Measurements from ENCODE around the gene SLC25A36.

Gene SLC25A36, protein sequence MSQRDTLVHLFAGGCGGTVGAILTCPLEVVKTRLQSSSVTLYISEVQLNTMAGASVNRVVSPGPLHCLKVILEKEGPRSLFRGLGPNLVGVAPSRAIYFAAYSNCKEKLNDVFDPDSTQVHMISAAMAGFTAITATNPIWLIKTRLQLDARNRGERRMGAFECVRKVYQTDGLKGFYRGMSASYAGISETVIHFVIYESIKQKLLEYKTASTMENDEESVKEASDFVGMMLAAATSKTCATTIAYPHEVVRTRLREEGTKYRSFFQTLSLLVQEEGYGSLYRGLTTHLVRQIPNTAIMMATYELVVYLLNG

DNA sequence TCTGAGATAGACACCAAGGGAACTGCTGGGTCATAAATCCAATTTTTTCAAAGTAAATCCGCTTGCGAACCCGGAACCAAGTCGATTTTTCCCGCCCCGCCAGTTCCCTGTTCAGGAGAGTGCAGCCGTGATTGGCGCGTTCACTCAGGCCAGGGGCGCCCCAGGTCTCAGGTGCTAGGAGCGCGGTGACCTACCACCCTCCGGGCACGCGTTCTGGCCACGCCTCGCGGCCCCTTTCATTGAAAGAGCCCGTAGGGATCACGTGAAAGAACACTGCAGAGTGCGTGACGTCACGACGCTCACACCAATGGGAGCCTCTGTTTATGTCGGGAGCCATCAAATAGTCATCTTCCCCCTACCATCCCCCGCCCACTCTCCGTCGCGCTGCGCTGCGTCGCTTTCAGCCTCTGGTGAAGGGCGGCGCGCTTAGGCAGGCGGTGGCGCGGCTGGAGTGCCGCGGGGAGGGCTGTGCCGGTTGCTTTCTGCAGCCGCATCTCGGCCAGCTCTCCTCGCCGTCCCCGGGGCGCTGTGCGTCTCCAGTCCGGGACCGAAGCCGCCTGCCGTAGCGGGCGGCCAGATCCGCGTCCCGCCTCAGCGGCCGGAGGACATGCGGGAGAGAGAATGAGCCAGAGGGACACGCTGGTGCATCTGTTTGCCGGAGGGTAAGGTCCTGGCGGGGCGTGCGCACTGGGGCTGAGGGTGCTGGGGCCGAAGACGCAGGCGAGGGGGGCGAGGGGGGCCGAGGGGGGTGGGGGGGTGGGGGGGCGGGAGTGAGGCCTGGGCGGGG, at the start of gene SLC25A36:
SLC25A36 (plus strand) TSS at position 403 of the 787 bp plus-strand sequence; CDS start at position 622, 219 bp downstream.
- peak; percentile 83 to 90 (median 87) for DNase-seq (ENCODE audit: low read depth in 2 of 3, low spot score in 2 of 3)

DNA sequence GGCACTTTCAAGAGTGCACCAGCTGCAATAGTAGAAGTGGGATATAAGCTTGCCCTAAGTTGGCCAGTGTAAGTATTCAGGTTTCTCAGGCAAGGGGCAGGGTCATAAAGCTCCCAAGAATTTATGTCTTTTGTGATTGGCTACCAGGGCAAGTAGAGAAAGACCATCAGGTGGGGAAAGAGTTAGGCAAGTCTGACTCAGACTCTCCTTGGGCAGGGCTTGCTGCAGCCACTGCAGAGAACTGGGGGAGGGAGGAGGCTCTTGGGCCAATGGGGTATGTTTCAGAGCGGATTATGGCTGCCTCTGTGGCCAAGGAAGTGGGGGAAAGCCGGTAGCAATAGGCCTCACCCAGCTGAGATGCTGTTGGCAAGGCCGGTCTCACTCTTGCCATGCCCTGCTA, 44.6 kb upstream of the SLC25A36 start:
- DNase-seq (ENCODE audit: low read depth in 2 of 3, low spot score in 2 of 3) = no peak

DNA sequence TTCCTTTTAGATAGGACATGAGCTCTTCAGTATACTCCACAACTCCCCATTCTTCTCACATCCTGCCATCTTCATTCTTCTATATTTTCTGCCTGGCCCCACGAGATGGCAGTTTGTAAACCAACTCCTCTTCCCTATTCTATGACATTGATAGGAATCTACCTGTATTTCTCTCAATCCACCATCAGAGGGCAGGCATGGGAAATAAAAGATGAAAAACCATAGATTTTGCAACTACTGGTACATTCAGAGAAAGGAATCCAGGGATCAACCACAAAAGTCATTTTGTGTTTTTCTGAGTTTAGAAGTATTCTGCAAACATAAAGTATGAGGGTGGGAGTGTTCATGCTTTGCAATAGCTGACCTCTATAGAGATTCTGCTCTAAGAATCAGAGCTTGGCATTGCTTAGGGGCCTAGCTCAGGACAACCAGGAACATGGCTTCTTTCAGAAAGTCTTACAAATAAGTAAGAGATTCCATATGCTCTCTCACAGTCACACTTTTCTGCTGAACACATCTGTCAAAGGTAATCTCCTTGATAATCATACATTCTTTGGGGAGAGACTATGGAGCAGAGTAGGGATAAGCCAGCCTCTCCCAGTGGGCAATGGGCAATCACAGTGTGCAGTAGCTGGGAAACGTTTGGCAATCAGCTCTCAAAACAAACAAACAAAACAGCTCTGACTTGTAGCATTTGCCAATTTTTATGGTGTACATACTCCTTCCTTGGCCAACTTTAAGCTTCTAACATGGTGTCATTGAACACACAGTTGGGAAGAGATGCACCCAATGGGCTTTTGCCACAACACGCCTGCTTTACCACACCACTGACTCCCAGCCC, 43.1 kb upstream of the SLC25A36 start:
- no peak for DNase-seq (ENCODE audit: low read depth in 2 of 3, low spot score in 2 of 3)

DNA sequence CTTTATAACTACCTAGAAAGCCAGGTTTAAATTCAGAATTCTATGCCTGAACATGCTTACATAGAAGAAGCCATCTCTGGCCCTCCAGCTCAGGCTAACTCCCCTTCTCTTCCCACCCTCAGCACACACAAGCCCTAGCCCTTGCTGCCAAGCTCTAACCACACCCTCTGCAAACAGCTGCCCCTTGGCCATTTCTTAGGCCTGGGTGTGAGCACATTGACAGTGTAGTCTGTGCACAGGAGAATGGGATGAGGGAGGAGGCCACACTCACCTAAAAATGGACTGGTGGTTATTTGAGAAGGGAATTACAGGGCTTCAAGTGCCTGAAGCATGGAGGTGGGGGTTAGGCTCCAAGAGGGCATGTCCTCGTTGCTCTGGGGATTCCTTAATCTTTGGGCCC, 42.3 kb upstream of the SLC25A36 start:
- no peak for DNase-seq (ENCODE audit: low read depth in 2 of 3, low spot score in 2 of 3)

DNA sequence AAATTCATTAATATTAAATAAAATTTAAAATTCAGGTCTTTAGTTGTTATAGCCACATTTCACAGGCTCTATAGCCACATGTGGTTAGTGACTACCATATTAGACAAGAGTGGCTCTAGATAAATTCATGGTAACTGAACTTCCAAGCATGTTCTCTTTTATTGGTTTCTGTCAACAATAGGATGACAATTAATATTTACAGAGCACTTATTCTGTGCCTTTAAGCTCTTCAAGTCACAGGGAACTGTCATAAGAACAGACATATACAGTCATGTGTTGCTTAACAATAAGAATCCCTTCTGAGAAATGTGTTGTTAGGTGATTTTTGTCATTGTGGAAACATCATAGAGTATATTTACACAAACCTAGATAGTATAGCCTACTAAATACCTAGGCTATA, 38.8 kb upstream of the SLC25A36 start:
- no peak for DNase-seq (ENCODE audit: low read depth in 2 of 3, low spot score in 2 of 3)

DNA sequence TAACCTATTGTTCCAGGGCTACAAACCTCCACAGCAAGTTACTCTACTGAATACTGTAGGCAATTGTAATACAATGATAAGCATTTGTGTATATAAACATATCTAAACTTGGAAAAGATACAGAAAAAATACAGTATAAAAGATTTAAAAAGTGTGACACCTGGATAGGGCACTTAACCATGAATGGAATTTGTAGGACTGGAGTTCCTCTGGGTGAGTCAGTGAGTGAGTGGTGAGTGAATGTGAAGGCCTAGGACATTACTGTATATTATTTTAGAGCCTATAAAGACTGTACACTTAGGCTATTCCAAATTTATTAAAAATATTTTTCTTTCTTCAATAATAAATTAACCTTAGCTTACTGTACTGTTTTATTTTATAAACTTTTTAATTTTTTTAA, 38.4 kb upstream of the SLC25A36 start:
- DNase-seq (ENCODE audit: low read depth in 2 of 3, low spot score in 2 of 3) = no peak

DNA sequence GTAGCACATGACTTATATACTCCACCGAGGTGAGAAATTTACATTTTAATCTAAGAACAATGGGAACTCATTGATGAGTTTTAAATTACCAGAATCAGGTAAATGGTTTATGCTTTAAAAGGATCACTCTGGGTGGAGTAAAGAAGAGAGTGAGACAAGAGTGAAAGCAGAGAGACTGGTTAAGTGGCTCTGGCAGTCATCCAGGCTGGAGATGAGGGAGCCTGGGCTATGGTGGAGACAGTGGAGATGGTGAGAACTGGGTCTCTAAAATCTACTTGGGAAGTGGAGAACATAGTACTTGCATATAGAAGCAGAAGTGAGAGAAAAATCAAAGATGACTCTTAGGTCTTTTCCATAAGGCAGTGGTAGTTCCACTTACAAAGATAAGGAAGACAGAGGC, 37.1 kb upstream of the SLC25A36 start:
- no peak for DNase-seq (ENCODE audit: low read depth in 2 of 3, low spot score in 2 of 3)

DNA sequence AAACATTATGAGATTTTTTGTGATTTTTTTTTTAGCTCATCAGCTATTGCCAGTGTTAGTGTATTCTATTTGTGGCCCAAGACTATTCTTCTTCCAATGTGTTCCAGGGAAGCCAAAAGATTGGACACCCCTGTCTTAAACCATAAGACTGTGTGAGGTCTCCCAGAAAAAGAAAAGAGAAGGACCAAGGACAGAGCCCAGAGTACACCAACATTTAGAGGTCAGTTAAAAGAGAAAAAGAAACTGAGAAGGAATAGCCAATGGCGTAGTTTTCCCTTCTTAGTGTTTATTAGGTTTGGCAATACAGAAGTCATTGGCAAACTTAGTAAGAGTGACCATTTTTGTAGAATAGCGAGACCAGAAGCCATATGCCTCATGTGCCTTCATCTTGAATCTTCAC, 36.1 kb upstream of the SLC25A36 start:
- DNase-seq (ENCODE audit: low read depth in 2 of 3, low spot score in 2 of 3) = no peak

DNA sequence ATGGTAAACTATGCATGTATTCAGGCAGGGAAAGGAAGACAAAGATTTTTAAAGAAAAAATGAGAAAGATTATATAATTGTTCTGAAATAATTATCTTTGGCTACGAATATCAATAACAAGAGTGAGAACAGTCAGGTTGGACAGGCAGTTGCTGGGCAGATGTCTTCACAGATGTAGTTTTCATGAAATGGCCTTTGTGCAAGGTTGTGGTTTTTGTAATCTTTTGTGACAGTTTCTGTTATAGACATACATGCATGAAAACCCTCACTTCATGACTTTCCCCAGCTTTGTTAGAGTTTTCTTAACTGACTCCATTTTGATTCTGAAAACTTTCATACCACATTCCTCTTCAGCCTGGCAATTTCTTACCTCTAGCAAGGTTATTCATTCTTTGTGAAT, 34.9 kb upstream of the SLC25A36 start:
- DNase-seq (ENCODE audit: low read depth in 2 of 3, low spot score in 2 of 3) = no peak

DNA sequence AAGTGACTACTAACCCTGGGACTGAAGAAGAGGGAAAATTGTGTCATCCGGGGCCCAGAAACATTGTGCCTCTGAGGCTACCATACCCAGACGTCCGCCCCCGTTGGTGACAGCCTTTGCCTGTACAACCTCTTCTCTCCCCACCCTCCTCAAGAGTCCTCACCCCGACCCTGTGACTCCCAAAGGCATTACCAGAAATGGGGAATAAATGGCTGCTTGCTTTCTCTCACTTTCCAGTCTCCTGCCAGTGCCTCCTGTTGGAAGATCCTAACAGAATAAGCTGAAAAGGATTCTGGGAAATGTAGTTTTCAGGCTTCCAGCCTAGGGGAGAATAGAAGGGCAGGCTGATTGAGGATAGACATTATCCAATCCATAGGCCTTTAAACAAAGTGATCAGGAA, 30.8 kb upstream of the SLC25A36 start:
- DNase-seq (ENCODE audit: low read depth in 2 of 3, low spot score in 2 of 3) = no peak

DNA sequence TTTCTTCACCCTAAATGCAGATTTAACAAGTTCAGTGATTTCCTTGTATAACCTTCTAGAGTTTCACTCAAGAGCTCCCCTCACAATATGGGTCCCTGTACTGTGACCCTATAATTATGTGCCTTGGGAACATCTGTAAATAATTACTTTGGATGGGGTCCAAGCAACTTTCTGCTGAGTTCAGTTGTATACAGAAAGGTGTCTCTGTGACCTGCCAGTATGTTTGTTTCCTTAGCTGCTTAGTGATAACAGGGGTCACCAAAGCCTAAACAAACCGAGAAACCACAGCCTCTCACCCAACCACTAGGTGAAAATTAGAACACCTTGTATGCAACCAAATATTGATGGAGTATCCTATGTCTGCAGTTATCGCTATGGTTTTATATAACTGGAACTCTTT, 29.8 kb upstream of the SLC25A36 start:
- DNase-seq (ENCODE audit: low read depth in 2 of 3, low spot score in 2 of 3) = no peak

DNA sequence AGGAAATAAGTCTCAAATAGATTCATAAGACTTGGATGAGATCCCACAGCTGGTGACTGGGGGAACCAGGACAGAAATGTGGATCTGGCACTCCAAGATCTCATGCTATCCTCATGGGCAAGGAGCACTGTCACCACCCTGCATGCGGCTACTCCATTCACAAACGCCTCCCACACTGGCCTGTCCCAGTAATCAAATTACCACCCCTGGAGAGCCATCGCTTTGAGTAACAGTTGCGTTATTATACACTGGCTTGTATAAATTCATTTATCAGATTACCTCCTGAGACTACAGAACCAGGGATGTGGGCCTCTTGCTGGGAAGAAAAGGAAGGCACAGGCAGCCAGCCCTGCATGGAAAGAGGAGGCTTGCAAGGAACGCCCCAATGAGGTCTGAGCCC, 27.9 kb upstream of the SLC25A36 start:
- DNase-seq (ENCODE audit: low read depth in 2 of 3, low spot score in 2 of 3) = no peak

DNA sequence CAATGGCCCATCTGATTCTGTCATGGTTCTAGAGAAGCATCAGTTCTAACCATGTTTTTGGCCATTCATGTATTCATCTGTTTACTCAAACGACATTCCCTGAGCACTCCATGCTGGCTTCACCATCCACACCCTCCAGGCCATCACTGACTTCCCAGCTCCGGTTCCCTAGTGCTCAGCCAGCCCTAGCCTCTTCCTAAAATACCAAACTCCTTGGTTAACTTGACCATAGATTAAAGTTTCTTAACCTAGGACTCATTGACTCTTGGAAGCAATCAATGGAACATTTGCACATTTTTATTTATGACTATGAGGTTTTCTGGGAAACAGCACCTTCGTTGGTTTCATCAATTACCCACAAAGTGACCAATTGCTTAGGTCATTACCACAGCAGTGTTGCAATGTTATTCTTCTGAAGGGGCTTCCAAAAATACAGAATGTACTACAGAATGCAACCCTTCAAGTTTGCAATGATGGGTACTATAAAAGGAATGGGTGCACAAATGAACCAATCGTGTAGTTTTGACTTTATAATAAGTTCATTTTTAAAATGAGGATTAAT, 27.2 kb upstream of the SLC25A36 start:
- DNase-seq (ENCODE audit: low read depth in 2 of 3, low spot score in 2 of 3) = no peak

DNA sequence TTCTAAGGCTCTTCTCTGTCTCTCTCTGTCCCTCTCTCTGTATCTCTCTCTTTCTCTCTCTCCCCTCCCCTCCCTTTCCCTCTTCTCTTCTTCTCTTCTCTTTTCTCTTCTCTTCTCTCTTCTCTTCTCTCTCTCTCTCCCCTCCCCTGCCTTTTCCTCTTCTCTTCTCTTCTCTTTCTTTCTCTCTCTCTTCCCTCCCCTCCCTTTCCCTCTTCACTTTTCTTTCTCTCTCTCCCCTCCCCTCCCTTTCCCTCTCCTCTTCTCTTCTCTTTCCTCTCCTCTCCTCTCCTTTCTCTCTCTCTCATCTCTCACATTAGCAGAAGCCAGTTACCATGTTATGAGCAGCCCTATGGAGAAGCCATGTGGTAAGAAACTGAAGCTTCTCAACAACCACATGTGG, 25.0 kb upstream of the SLC25A36 start:
- DNase-seq (ENCODE audit: low read depth in 2 of 3, low spot score in 2 of 3) = no peak

DNA sequence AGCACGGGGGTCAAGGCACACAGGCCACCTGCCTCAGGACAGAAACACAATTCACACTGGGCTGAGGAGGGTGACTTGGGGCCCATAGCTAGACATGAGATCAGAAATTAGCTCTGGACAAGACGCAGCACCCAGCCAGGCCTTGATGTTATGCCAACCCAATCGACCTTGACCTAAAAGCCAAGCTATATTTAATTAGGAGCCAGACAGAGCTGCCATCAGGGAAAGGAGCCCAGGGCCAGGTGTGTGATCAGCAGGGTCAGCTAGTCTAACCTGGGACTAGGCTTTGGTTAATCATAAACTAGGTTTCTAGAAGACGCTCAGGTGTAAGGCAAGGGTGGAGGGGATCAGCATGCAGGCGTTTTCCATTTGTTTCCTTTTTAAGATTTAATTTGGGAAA, 23.9 kb upstream of the SLC25A36 start:
- DNase-seq (ENCODE audit: low read depth in 2 of 3, low spot score in 2 of 3) = no peak

DNA sequence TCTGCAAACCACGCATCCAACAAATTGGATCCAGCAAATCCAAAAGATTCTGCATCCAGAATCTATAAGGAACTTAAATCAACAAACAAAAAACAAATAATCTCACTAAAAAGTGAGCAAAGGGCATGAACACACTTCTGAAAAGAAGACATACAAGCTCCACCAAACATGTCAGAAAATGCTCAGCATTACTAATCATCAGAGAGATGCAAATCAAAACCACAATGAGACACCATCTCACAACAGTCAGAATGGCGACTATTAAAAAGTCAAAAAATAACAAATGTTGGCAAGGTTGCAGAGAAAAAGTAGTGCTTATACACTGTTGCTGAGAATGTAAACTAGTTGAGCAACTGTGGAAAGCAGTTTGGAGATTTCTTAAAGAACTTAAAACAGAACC, 21.6 kb upstream of the SLC25A36 start:
- DNase-seq (ENCODE audit: low read depth in 2 of 3, low spot score in 2 of 3) = no peak

DNA sequence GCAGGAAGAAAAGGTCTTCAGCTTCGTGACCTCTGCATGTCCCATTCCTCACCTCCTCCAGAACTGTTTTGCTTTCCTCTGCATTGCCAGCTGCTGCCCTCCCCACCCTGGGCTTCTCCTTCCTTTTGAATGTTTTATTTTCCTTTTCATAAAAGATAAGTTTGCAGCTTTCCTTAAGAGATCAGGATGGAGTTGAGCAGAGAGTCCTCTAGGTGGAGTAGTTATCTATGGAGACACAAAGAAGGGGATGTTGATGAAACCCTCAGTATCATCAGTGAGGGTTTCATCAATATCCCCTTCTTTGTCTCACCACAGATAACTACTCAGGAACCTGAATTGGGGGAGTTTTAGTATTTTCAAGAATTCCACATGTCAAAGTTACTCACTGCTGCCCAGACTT, 19.0 kb upstream of the SLC25A36 start:
- no peak for DNase-seq (ENCODE audit: low read depth in 2 of 3, low spot score in 2 of 3)

DNA sequence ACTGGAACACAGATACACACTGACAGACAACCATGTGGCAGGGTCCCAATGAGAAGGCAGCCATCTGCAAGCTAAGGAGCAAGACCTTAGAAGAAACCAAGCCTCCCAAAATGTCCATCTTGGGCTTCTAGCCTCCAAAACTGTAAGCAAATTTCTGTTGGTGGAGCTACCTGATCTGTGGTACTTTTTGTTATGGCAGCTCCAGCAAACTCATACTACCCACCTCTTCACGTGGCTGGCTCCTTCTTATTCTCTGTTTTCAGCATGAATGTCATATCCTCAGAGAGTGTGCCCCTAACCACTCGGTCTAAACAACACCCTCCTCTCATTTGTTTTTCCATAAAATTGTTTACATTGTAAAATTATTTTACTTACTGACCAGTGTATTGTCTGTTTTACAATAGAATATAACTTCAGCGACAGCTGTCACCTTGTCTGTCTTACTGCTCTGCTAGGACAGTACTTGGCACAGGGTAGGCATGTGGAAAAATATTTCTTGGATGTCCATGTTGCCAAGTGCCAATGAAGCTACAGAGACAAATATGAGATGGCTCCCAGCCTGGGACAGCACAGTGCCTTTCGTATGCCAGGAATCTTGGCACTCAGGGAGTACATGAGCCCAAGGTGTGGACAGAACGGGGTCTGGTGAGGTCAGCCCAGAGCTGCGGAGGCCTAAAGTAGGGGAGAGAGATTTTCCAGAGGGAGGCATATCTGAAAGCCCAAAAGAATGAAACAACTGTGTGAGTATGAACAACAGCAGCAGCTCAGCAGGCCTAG, 17.4 kb upstream of the SLC25A36 start:
- DNase-seq (ENCODE audit: low read depth in 2 of 3, low spot score in 2 of 3) = no peak

DNA sequence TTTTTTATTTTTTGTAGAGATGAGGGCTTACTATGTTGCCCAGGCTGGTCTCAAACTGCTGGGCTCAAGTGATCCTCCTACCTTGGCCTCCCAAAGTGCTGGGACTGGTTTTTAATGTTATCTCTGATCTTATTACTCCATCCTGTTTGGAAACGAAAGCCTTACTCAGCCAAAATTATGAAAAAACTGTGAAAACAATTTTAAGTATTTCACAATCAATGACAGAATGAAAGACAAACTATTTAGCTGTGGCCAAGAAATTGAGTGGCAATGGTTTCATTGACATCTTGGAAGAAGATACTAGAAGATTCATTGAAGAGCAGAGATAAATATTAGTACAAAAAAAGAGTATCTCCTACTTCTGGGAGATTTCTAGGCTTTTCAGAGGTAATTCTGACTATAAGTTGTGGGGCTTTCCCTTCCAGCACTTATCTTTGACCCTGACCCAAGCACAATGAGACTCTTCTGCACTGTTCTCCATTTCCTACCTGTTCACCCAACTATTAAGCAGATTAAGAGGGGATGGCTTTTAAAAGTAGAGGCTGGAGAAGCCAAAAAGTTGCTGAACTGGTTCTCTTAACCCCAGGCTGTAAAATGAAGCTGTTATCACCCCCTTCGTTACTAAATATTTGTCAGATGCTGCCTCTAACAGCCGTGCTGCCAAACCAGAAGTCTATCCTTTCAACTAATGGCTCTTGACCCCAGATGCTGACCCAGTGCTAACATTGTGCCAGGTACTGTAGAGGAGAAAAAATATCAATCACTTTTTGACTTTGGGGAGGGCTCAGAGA, 14.2 kb upstream of the SLC25A36 start:
- DNase-seq (ENCODE audit: low read depth in 2 of 3, low spot score in 2 of 3) = no peak

DNA sequence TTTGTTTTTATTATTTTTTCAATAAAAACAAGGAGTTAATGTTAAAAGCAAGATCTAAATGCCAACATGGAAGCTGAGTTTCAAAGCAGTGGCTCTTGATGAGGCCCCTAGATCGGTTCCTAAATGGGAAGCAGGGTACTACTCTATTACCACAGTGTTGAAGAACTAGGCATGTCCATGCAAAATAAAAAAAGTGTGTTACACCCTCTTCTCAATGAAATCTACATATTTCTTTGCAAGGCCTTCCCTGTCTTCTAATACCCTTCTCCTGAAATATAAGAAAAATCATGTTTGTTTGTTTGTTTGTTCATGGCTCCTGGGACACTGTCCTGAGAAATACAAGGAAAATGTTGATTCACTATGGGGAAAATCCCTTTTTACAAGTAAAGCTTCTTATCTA, 12.2 kb upstream of the SLC25A36 start:
- DNase-seq (ENCODE audit: low read depth in 2 of 3, low spot score in 2 of 3) = no peak

All from activated CD8-positive, alpha-beta memory T cell treated with anti-CD3 and anti-CD28 coated beads for 48 hours (primary cell).